ENCODE data around the gene CRYBB3. TPM values are rescaled to one million over a fixed set of nuclear protein-coding genes. Genes with fewer than 3 reads are reported as not detected.

The CRYBB3 gene
- not detected in 2 replicates for total RNA-seq

GRCh38 chr22:25199731-25200520 is at the start of gene CRYBB3:
Gene CRYBB3, plus strand, starts transcription at chr22:25199858. Its CDS starts 1,539 bp downstream, at chr22:25201397.

GRCh38 chr22:25219211-25219689 is 19.6 kb downstream of the CRYBB3 start, which contains the start of gene CRYBB2:
Gene CRYBB2, plus strand, starts transcription at chr22:25219639. Its CDS starts 1,791 bp downstream, at chr22:25221430.

Other genes starting within 250 kb of the CRYBB3 start
- gene KIAA1671, start 247.1 kb upstream of the CRYBB3 start, total RNA-seq = 5.6 and 6.9 TPM in 2 replicates
- not detected in 2 replicates for gene CRYBB2, start 19.8 kb downstream of the CRYBB3 start, total RNA-seq

Measured in cardiac ventricle fibroblast (primary cell).